ENCODE data around the gene ANKAR. TPM values are rescaled to one million over a fixed set of nuclear protein-coding genes. Genes with fewer than 3 reads are reported as not detected.
"Not testable (repeated sequence)": the region's sequence is repeated elsewhere in the genome, so short reads cannot be mapped to it uniquely, and the experiment has no call there.

ANKAR gene
- total RNA-seq, 4 donors from 2014 or later: 14.1 to 40.2 (median 24.2) TPM

- TF ChIP-seq POLR2A (IDR thresholded peaks at IDR 0.05) (no peak), CTCF (IDR thresholded peaks at IDR 0.05) (no peak)
Measured at GRCh38 chr2:189700681-189701080, 26.2 kb downstream of the ANKAR start.

DNA sequence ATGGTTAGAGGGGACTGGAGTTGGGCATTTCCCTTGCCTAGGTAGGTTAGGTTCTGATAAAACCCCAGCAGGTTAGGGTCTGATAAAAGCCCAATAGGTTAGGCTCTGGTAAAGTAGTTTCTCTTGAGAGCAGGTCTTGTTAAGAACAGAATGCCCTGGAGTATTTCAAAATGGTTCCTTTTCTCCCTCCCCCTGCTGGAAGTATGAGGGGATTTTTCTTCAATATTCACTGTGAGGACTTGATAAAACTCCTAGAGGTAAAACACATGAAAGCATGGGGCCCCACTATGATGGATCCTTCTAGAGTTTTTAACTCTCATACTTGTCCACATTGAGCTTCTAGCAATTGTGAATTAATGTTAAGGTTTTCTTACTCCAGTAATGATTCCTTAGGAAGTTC, 27.6 kb downstream of the ANKAR start:
- Histone ChIP-seq H3K27ac (no peak overlapping the region), H3K27me3 (no peaks in the 10 kb centered on the region), H3K9me3 (no peaks in the 10 kb centered on the region), H3K4me1 (peaks cover 0 to 5% of the 10 kb centered on the region in 2 donors), H3K36me3 (no peaks in the 10 kb centered on the region), H3K4me3 (replicated peaks in 1 of 3) (no peak overlapping the region)
- intact Hi-C loops (cut with DNase I): no loop called here
- TF ChIP-seq CTCF (IDR thresholded peaks at IDR 0.05) (no peak), POLR2A (IDR thresholded peaks at IDR 0.05) (no peak)
- DNase-seq: no peak

More at GRCh38 chr2:189700681-189701080, 26.2 kb downstream of the ANKAR start:
- no peak for DNase-seq
- Histone ChIP-seq H3K27ac (no peak overlapping the region), H3K9me3 (no peaks in the 10 kb centered on the region), H3K4me1 (peaks cover 0 to 5% of the 10 kb centered on the region in 2 donors), H3K4me3 (replicated peaks in 1 of 3) (no peak overlapping the region), H3K36me3 (no peaks in the 10 kb centered on the region), H3K27me3 (no peaks in the 10 kb centered on the region)
- 49 to 50% methylated on average over 2 of the region's 2 CpGs for WGBS, 2 donors
- intact Hi-C loops (cut with DNase I): no loop called here

- Histone ChIP-seq H3K27ac (no peak overlapping the region), H3K36me3 (no peaks in the 10 kb centered on the region), H3K4me1 (no peaks in the 10 kb centered on the region), H3K9me3 (no peaks in the 10 kb centered on the region), H3K27me3 (no peaks in the 10 kb centered on the region), H3K4me3 (replicated peaks in 1 of 3) (no peak overlapping the region)
- TF ChIP-seq POLR2A (IDR thresholded peaks at IDR 0.05) (no peak), CTCF (IDR thresholded peaks at IDR 0.05) (no peak)
- DNase-seq: no peak
- 89% methylated on average over 5 of the region's 5 CpGs for WGBS, 2 donors
- intact Hi-C loops (cut with DNase I): no loop called here
Measured at GRCh38 chr2:189709501-189710221, 35.2 kb downstream of the ANKAR start.

DNA sequence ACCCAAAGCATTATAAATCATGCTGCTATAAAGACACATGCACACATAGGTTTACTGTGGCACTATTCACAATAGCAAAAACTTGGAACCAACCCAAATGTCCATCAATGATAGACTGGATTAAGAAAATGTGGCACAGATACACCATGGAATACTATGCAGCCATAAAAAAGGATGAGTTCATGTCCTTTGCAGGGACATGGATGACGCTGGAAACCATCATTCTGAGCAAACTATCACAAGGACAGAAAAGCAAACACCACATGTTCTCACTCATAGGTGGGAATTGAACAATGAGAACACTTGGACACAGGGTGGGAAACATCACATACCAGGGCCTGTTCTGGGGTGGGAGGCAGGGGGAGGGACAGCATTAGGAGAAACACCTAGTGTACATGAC, 43.1 kb downstream of the ANKAR start:
- 87 to 89% methylated on average over 1 of the region's 1 CpG for WGBS, 2 donors
- H3K27ac ChIP-seq; H3K36me3 ChIP-seq; DNase-seq; H3K4me3 ChIP-seq (replicated peaks in 1 of 3); intact Hi-C loops (cut with DNase I); H3K27me3 ChIP-seq; H3K4me1 ChIP-seq; H3K9me3 ChIP-seq: not testable (repeated sequence)

GRCh38 chr2:189719571-189719970, 45.1 kb downstream of the ANKAR start:
- Histone ChIP-seq H3K27ac (no peak overlapping the region), H3K36me3 (no peaks in the 10 kb centered on the region), H3K27me3 (no peaks in the 10 kb centered on the region), H3K9me3 (no peaks in the 10 kb centered on the region), H3K4me1 (no peaks in the 10 kb centered on the region), H3K4me3 (replicated peaks in 1 of 3) (no peak overlapping the region)
- TF ChIP-seq POLR2A (IDR thresholded peaks at IDR 0.05): no peak
- TF ChIP-seq CTCF (IDR thresholded peaks at IDR 0.05): no peak
- DNase-seq: no peak
- 93 to 95% methylated on average over 4 of the region's 4 CpGs for WGBS, 2 donors
- intact Hi-C loops (cut with DNase I): no loop called here
